DMS 273 treated with DMSO at 0.1 percent for 48 hours (cell line): Measurements from ENCODE around the gene RNF166.

Experiments
- DNase-seq: peaks from one replicate; lab custom pipeline; 2025; lab: John Stamatoyannopoulos, UW

RNF166 gene

GRCh38 chr16:88739139-88739976, 33.1 kb upstream of the RNF166 start:
- DNase-seq: no peak

GRCh38 chr16:88738151-88739084, 32.2 kb upstream of the RNF166 start:
- no peak for DNase-seq

GRCh38 chr16:88737298-88738150, 31.3 kb upstream of the RNF166 start:
- DNase-seq: no peak

- DNase-seq: no peak
Observed at GRCh38 chr16:88736496-88736895, 30.3 kb upstream of the RNF166 start.

GRCh38 chr16:88736088-88736487, 29.9 kb upstream of the RNF166 start:
- DNase-seq: no peak

GRCh38 chr16:88735616-88736015, 29.4 kb upstream of the RNF166 start:
- DNase-seq: no peak

- no peak for DNase-seq
Observed at GRCh38 chr16:88735121-88735520, 28.9 kb upstream of the RNF166 start.

- no peak for DNase-seq
Observed at GRCh38 chr16:88734361-88734728, 28.1 kb upstream of the RNF166 start.

- no peak for DNase-seq
Observed at GRCh38 chr16:88733630-88734360, 27.6 kb upstream of the RNF166 start.

GRCh38 chr16:88732961-88733294, 26.7 kb upstream of the RNF166 start:
- no peak for DNase-seq

- DNase-seq: peak; percentile 87
Observed at GRCh38 chr16:88732172-88732960, 26.2 kb upstream of the RNF166 start.

GRCh38 chr16:88731699-88732098, 25.5 kb upstream of the RNF166 start:
- DNase-seq: no peak

GRCh38 chr16:88730632-88731607, 24.7 kb upstream of the RNF166 start:
- no peak for DNase-seq

GRCh38 chr16:88727871-88728270, 21.7 kb upstream of the RNF166 start:
- peak; percentile 83 for DNase-seq

GRCh38 chr16:88726981-88727380, 20.8 kb upstream of the RNF166 start:
- no peak for DNase-seq

- DNase-seq: no peak
Observed at GRCh38 chr16:88726408-88726749, 20.2 kb upstream of the RNF166 start.

GRCh38 chr16:88725609-88726407, 19.6 kb upstream of the RNF166 start:
- no peak for DNase-seq

- DNase-seq: no peak
Observed at GRCh38 chr16:88724855-88725555, 18.8 kb upstream of the RNF166 start.
